Measurements from ENCODE around the gene PPP1R14B.

DNA sequence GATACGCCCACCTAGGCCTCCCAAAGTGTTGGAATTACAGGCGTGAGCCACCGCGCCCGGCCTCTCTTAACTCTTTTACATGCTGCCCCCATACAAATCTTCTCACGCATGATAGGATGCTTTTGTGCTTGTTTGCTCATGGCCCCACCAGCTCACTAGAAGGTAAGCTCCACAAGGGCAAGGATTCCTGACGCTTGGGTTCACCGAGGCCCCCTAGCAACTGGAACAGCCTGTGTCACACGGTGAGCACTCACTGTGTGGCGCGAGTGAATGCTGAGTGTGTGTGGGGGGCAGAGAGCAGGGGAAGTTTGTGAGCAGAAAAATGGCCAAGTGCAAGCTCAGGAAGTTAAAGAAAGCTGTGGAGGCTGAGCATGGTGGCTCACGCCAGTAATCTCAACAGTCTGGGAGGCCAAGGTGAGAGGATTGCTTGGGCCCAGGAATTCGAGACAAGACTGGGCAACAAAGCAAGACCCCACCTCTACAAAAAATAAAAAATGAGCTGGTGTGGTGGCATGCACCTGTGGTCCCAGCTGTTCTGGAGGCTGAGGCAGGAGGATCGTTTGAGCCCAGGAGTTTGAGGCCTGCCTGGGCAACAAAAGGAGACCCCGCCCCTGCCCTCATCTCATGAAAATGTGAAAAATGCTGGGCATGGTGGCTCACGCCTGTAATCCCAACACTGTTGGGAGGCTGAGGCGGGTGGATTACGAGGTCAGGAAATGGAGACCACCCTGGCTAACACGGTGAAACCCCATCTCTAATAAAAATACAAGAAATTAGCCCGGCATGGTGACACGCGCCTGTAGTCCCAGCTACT is 35.4 kb upstream of the PPP1R14B start:
- TF ChIP-seq EZH2 (IDR thresholded peaks at IDR 0.05): no peak
- no peak for TF ChIP-seq POLR2AphosphoS5 (IDR thresholded peaks at IDR 0.05; ENCODE audit: borderline replicate concordance, low read depth, low read length)
- no peak for TF ChIP-seq FOXP2 (optimal IDR thresholded peaks at IDR 0.05; ENCODE audit: control extremely low read depth, extremely low read length, insufficient read depth)
